ENCODE results near the gene NT5DC3.

Gene NT5DC3

GRCh38 chr12:103736572-103736971 lies 104.5 kb downstream of the NT5DC3 start:
- no peaks in the 10 kb centered on the region for H3K9me3 ChIP-seq (ENCODE audit: control insufficient read depth, low read length)
- DNase-seq = no peak
- no peaks in the 10 kb centered on the region for H3K4me1 ChIP-seq (ENCODE audit: control insufficient read depth, insufficient read depth, low read length, poor library complexity, severe bottlenecking)

DNA sequence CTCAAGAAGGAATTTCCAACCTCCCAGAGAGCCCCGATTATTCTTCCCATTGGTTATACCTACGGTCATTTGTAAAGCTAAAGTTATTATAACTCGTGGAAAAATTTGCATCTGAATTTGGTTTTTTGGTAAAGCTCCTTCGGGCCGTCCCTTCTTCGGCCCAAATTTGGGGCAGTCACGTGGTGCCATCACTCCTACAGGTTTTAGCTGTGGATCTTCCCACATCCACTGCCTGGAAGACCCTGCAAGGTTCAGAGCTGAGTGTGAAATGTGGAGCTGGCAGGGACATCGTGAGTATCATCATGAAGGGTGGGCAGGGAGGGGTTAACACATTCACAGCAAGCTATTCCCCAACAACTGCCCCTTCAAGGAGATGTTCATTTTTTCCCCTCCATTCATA lies 105.7 kb downstream of the NT5DC3 start:
- Histone ChIP-seq H3K27ac (ENCODE audit: insufficient read depth, low read length, poor library complexity, severe bottlenecking) (no peak overlapping the region), H3K4me3 (ENCODE audit: insufficient read depth, low read depth, low read length, poor library complexity, severe bottlenecking) (no peak overlapping the region), H3K4me1 (ENCODE audit: control insufficient read depth, insufficient read depth, low read length, poor library complexity, severe bottlenecking) (no peaks in the 10 kb centered on the region), H3K9me3 (ENCODE audit: control insufficient read depth, low read length) (no peaks in the 10 kb centered on the region), H3K36me3 (ENCODE audit: control insufficient read depth, insufficient read depth, low read length) (no peaks in the 10 kb centered on the region), H3K27me3 (replicated peaks; ENCODE audit: control insufficient read depth, insufficient read depth, low read length, poor library complexity, severe bottlenecking) (no peaks in the 10 kb centered on the region)
- no peak for DNase-seq

More at GRCh38 chr12:103736572-103736971, 104.5 kb downstream of the NT5DC3 start:
- Histone ChIP-seq H3K27me3 (replicated peaks; ENCODE audit: control insufficient read depth, insufficient read depth, low read length, poor library complexity, severe bottlenecking) (no peaks in the 10 kb centered on the region), H3K36me3 (ENCODE audit: control insufficient read depth, insufficient read depth, low read length) (no peaks in the 10 kb centered on the region), H3K4me3 (ENCODE audit: insufficient read depth, low read depth, low read length, poor library complexity, severe bottlenecking) (no peak overlapping the region), H3K27ac (ENCODE audit: insufficient read depth, low read length, poor library complexity, severe bottlenecking) (no peak overlapping the region)

GRCh38 chr12:103734863-103735262 lies 106.2 kb downstream of the NT5DC3 start:
- no peak overlapping the region for H3K4me3 ChIP-seq (ENCODE audit: insufficient read depth, low read depth, low read length, poor library complexity, severe bottlenecking)
- H3K27ac ChIP-seq (ENCODE audit: insufficient read depth, low read length, poor library complexity, severe bottlenecking) = no peak overlapping the region
- H3K27me3 ChIP-seq (replicated peaks; ENCODE audit: control insufficient read depth, insufficient read depth, low read length, poor library complexity, severe bottlenecking) = no peaks in the 10 kb centered on the region
- no peaks in the 10 kb centered on the region for H3K4me1 ChIP-seq (ENCODE audit: control insufficient read depth, insufficient read depth, low read length, poor library complexity, severe bottlenecking)
- no peaks in the 10 kb centered on the region for H3K36me3 ChIP-seq (ENCODE audit: control insufficient read depth, insufficient read depth, low read length)
- no peaks in the 10 kb centered on the region for H3K9me3 ChIP-seq (ENCODE audit: control insufficient read depth, low read length)
- no peak for DNase-seq

DNA sequence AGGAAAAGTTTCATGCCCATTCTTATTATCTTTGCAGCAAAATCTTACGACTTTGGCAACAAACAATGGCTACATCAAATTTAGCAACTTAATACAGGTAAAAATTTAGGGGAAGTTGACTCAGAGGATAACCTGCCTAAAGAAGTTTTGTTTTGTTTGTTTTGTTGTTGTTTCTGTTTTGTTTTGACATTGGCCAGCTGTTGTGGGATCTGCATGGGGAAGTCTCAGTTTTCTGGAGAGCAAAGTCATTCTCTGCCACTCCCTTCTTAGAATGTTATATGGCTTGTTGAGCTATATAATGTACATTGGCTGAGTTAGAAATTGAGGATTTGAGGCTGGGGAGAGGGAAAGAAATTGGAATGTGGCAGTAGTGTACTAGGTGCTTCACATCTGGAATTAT lies 109.5 kb downstream of the NT5DC3 start:
- H3K36me3 ChIP-seq (ENCODE audit: control insufficient read depth, insufficient read depth, low read length) = no peaks in the 10 kb centered on the region
- H3K27me3 ChIP-seq (replicated peaks; ENCODE audit: control insufficient read depth, insufficient read depth, low read length, poor library complexity, severe bottlenecking) = no peaks in the 10 kb centered on the region
- no peaks in the 10 kb centered on the region for H3K9me3 ChIP-seq (ENCODE audit: control insufficient read depth, low read length)
- no peak overlapping the region for H3K4me3 ChIP-seq (ENCODE audit: insufficient read depth, low read depth, low read length, poor library complexity, severe bottlenecking)
- no peak overlapping the region for H3K27ac ChIP-seq (ENCODE audit: insufficient read depth, low read length, poor library complexity, severe bottlenecking)
- no peaks in the 10 kb centered on the region for H3K4me1 ChIP-seq (ENCODE audit: control insufficient read depth, insufficient read depth, low read length, poor library complexity, severe bottlenecking)
- DNase-seq = no peak

GRCh38 chr12:103729499-103729898 lies 111.5 kb downstream of the NT5DC3 start:
- H3K27me3 ChIP-seq (replicated peaks; ENCODE audit: control insufficient read depth, insufficient read depth, low read length, poor library complexity, severe bottlenecking) = no peaks in the 10 kb centered on the region
- no peak for DNase-seq
- no peaks in the 10 kb centered on the region for H3K36me3 ChIP-seq (ENCODE audit: control insufficient read depth, insufficient read depth, low read length)
- H3K27ac ChIP-seq (ENCODE audit: insufficient read depth, low read length, poor library complexity, severe bottlenecking) = no peak overlapping the region
- H3K4me1 ChIP-seq (ENCODE audit: control insufficient read depth, insufficient read depth, low read length, poor library complexity, severe bottlenecking) = no peaks in the 10 kb centered on the region
- no peaks in the 10 kb centered on the region for H3K9me3 ChIP-seq (ENCODE audit: control insufficient read depth, low read length)
- no peak overlapping the region for H3K4me3 ChIP-seq (ENCODE audit: insufficient read depth, low read depth, low read length, poor library complexity, severe bottlenecking)

DNA sequence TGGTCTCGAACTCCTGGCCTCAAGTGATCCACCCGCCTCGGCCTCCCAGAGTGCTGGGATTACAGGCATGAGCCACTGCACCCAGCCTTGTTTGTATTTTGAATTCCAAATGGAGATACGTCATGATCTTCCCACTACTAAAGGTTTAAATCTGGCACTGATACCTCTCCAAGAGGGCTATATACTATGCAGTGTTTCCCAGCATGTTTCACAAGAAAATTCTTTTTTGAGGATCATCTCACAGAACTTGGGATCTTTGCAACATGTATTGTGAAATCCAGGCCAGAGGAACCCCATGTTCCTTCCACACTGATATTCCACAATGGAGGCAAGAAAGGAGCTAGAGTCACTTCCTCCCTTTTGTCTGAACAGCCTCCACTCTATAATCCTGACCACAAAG lies 112.7 kb downstream of the NT5DC3 start:
- Histone ChIP-seq H3K4me1 (ENCODE audit: control insufficient read depth, insufficient read depth, low read length, poor library complexity, severe bottlenecking) (no peaks in the 10 kb centered on the region), H3K27ac (ENCODE audit: insufficient read depth, low read length, poor library complexity, severe bottlenecking) (no peak overlapping the region), H3K9me3 (ENCODE audit: control insufficient read depth, low read length) (no peaks in the 10 kb centered on the region), H3K36me3 (ENCODE audit: control insufficient read depth, insufficient read depth, low read length) (no peaks in the 10 kb centered on the region), H3K4me3 (ENCODE audit: insufficient read depth, low read depth, low read length, poor library complexity, severe bottlenecking) (no peak overlapping the region), H3K27me3 (replicated peaks; ENCODE audit: control insufficient read depth, insufficient read depth, low read length, poor library complexity, severe bottlenecking) (no peaks in the 10 kb centered on the region)
- DNase-seq = no peak

DNA sequence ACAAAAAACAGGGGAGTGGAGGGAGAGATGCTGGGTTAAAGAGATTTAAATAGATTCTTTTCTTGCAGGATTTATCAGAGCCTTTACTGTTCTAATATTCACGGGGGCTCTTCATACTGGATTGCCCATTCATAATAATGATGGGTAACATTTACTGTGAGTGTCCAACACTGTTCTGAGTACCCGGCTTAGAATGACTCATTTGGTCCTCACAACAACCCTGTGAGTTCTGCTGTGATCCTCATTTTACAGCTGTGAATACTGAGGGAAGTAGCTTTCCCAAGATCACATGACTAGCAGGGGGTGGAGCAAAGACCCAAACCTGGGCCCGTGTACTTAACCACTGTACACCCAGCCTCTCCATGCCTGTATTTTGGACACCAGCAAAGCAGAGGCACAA lies 113.4 kb downstream of the NT5DC3 start:
- H3K36me3 ChIP-seq (ENCODE audit: control insufficient read depth, insufficient read depth, low read length) = no peaks in the 10 kb centered on the region
- H3K27ac ChIP-seq (ENCODE audit: insufficient read depth, low read length, poor library complexity, severe bottlenecking) = no peak overlapping the region
- no peaks in the 10 kb centered on the region for H3K9me3 ChIP-seq (ENCODE audit: control insufficient read depth, low read length)
- no peak for DNase-seq
- H3K4me1 ChIP-seq (ENCODE audit: control insufficient read depth, insufficient read depth, low read length, poor library complexity, severe bottlenecking) = no peaks in the 10 kb centered on the region
- no peak overlapping the region for H3K4me3 ChIP-seq (ENCODE audit: insufficient read depth, low read depth, low read length, poor library complexity, severe bottlenecking)
- H3K27me3 ChIP-seq (replicated peaks; ENCODE audit: control insufficient read depth, insufficient read depth, low read length, poor library complexity, severe bottlenecking) = no peaks in the 10 kb centered on the region

- Histone ChIP-seq H3K27me3 (replicated peaks; ENCODE audit: control insufficient read depth, insufficient read depth, low read length, poor library complexity, severe bottlenecking) (no peaks in the 10 kb centered on the region), H3K4me1 (ENCODE audit: control insufficient read depth, insufficient read depth, low read length, poor library complexity, severe bottlenecking) (no peaks in the 10 kb centered on the region), H3K9me3 (ENCODE audit: control insufficient read depth, low read length) (no peaks in the 10 kb centered on the region), H3K27ac (ENCODE audit: insufficient read depth, low read length, poor library complexity, severe bottlenecking) (no peak overlapping the region), H3K36me3 (ENCODE audit: control insufficient read depth, insufficient read depth, low read length) (no peaks in the 10 kb centered on the region), H3K4me3 (ENCODE audit: insufficient read depth, low read depth, low read length, poor library complexity, severe bottlenecking) (no peak overlapping the region)
- DNase-seq = no peak
Measured at GRCh38 chr12:103725398-103725797, 115.6 kb downstream of the NT5DC3 start.

All from effector memory CD4-positive, alpha-beta T cell (primary cell).